ENCODE measurements around the gene IFT88.

IFT88 gene

DNA sequence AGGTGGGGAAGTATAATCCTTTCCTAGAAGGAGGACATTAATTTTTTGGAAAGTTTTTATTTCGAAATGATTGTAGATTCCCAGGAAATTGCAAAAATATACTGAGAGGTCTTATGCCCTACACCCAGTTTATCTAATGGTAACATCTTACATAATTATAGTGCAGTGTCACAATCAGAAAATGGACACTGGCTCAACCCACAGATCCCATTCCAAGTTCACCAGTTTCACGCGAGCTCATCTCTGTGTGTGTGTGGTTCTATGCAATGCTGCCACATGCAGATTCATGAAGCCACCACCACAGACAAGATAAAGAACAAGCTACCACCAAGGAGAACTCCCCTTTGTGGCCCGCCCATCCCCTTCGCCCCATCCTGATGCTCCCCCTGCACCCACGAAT lies 160.9 kb downstream of the IFT88 start:
- H3K4me3 ChIP-seq (ENCODE audit: low read depth, low read length): no peak overlapping the region
- TF ChIP-seq, protein P1, sequence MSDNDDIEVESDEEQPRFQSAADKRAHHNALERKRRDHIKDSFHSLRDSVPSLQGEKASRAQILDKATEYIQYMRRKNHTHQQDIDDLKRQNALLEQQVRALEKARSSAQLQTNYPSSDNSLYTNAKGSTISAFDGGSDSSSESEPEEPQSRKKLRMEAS (IDR thresholded peaks at IDR 0.05; ENCODE audit: low read depth, low read length): no peak
- no peak for TF ChIP-seq MYC (IDR thresholded peaks at IDR 0.05; ENCODE audit: low read depth, low read length)
- TF ChIP-seq, protein P2, sequence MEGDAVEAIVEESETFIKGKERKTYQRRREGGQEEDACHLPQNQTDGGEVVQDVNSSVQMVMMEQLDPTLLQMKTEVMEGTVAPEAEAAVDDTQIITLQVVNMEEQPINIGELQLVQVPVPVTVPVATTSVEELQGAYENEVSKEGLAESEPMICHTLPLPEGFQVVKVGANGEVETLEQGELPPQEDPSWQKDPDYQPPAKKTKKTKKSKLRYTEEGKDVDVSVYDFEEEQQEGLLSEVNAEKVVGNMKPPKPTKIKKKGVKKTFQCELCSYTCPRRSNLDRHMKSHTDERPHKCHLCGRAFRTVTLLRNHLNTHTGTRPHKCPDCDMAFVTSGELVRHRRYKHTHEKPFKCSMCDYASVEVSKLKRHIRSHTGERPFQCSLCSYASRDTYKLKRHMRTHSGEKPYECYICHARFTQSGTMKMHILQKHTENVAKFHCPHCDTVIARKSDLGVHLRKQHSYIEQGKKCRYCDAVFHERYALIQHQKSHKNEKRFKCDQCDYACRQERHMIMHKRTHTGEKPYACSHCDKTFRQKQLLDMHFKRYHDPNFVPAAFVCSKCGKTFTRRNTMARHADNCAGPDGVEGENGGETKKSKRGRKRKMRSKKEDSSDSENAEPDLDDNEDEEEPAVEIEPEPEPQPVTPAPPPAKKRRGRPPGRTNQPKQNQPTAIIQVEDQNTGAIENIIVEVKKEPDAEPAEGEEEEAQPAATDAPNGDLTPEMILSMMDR (IDR thresholded peaks at IDR 0.05; ENCODE audit: low read depth, low read length): no peak
- TF ChIP-seq POLR2A (IDR thresholded peaks at IDR 0.05; ENCODE audit: extremely low read depth, insufficient read length): no peak
- no peak for DNase-seq (ENCODE audit: low read depth)

DNA sequence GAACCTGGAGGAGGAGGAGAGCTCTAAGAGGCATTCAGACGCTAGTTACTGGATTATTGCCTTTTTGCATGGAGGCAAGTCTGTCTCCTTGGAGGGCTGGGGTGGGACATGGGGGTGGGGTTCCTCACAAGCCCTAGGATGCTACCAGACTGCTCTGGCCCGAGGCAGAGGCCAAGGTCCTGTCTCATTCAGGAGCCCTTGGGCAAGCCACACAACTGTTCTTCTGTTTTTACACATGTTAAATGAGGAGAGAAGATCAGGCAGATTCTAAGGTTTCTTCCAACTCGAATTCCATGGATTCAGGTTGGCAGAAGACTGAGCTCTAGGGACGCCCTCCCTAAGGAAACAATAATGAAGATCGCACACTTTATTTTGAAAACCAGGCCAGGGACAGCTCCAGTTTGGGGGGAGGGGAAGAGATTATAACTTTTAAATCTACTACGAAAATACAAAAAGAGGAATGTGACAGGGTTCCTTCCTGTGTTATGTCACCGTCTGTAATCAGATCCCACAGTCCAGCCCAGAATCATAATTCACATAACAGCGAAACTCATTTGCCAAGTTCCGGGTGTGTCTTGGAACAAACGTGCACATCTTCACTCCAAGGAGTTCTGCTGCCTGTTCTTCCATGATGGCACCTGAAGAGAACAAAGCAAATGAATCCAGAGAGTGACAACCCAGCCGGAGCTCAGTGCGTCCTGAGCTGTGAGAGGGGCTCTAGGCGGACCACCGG lies 161.8 kb downstream of the IFT88 start:
- no peak overlapping the region for H3K4me3 ChIP-seq (ENCODE audit: low read depth, low read length)
- TF ChIP-seq, protein P1 (IDR thresholded peaks at IDR 0.05; ENCODE audit: low read depth, low read length): no peak
- TF ChIP-seq POLR2A (IDR thresholded peaks at IDR 0.05; ENCODE audit: extremely low read depth, insufficient read length) (no peak), MYC (IDR thresholded peaks at IDR 0.05; ENCODE audit: low read depth, low read length) (no peak)
- TF ChIP-seq, protein P2 (IDR thresholded peaks at IDR 0.05; ENCODE audit: low read depth, low read length): no peak
- DNase-seq (ENCODE audit: low read depth): no peak

DNA sequence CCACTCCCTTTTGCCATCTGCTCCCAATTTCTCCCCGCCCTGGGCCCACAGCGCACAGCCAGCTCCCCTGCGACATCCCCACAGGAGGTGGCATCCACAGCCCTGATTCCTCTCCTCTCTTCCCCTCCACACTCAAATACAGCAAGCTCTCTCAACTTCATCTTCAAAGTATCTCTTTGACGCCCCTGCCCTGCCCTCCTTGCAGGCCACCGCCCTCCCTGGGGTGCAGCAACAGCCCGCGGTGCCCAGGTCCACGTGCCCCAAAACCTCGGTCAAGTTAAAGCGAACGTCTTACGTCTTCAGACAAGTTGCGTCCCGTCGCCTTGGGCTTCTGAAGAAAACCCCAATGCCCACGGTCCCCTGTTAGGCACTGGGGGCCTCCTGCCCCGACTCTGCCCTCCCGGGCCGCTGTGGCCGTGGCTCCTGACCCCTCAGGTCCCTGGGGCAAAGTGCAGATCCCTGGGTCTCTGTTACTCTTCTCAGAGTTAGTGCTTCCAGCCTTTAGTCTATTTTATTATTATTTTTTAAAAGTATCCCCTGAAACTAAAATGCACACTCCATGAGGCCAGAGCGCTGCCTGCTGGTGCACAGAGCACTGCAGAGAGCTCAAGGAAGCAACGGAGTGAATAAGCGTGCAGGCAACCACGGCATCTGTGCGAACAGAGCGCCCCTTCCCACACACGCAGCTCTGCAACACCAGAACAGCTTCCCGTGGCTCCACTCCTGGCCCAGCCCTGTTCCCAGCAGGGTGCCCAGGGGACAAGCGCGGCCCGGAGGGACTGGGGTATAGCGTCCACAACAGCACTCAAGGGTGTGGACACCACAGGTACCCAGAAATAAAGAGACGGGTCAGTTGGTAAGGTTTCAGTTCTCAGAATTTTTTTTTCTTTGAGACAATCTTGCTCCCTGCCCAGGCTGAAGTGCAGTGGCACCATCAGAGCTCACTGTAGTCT lies 163.0 kb downstream of the IFT88 start:
- no peak overlapping the region for H3K4me3 ChIP-seq (ENCODE audit: low read depth, low read length)
- DNase-seq (ENCODE audit: low read depth): no peak
- TF ChIP-seq POLR2A (IDR thresholded peaks at IDR 0.05; ENCODE audit: extremely low read depth, insufficient read length) (no peak), MYC (IDR thresholded peaks at IDR 0.05; ENCODE audit: low read depth, low read length) (no peak)
- TF ChIP-seq, protein P2 (IDR thresholded peaks at IDR 0.05; ENCODE audit: low read depth, low read length): no peak
- TF ChIP-seq, protein P1 (IDR thresholded peaks at IDR 0.05; ENCODE audit: low read depth, low read length): no peak

DNA sequence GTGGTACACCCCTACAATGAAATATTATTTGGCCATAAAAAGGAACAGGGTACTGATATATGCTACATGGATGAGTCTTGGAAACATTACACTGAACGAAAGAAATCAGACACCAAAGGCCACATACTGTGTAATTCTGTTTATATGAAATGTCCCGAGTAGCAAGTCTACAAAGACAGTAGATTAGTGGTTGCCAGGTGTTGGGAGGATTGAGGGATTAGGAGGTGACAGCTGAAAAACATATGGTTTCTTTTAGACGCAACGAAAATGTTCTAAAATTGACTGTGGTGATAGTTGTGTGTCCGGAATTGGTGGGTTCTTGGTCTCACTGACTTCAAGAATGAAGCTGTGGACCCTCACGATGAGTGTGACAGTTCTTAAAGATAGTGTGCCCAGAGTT lies 171.7 kb downstream of the IFT88 start:
- H3K4me3 ChIP-seq (ENCODE audit: low read depth, low read length): no peak overlapping the region
- TF ChIP-seq, protein P2 (IDR thresholded peaks at IDR 0.05; ENCODE audit: low read depth, low read length): no peak
- no peak for TF ChIP-seq MYC (IDR thresholded peaks at IDR 0.05; ENCODE audit: low read depth, low read length)
- TF ChIP-seq, protein P1 (IDR thresholded peaks at IDR 0.05; ENCODE audit: low read depth, low read length): no peak
- no peak for DNase-seq (ENCODE audit: low read depth)

DNA sequence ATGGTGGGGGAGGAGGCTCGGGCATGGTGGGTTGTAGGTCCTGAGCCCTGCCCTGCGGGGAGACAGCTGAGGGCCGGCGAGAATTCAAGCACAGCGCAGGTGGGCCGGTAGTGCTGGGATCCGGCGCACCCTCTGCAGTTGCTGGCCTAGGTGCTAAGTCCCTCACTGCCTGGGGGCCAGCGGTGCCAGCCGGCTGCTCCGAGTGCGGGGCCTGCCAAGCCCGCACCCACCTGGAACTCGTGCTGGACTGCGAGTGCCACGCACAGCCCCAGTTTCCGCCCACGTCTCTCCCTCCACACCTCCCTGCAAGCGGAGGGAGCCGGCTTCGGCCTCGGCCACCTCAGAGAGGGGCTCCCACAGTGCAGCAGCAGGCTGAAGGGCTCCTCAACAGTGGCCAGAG lies 173.1 kb downstream of the IFT88 start:
- DNase-seq (ENCODE audit: low read depth): no peak
- TF ChIP-seq POLR2A (IDR thresholded peaks at IDR 0.05; ENCODE audit: extremely low read depth, insufficient read length) (no peak), MYC (IDR thresholded peaks at IDR 0.05; ENCODE audit: low read depth, low read length) (no peak)
- TF ChIP-seq, protein P1 (IDR thresholded peaks at IDR 0.05; ENCODE audit: low read depth, low read length): no peak
- TF ChIP-seq, protein P2 (IDR thresholded peaks at IDR 0.05; ENCODE audit: low read depth, low read length): no peak
- H3K4me3 ChIP-seq (ENCODE audit: low read depth, low read length): no peak overlapping the region

Measured in NB4 (cell line).